ENCODE measurements around the gene SHANK1. TPM values are rescaled to one million over a fixed set of nuclear protein-coding genes. Genes with fewer than 3 reads are reported as not detected.

Gene SHANK1
- total and polyA plus RNA-seq, 9 donors = 0.20 to 11.1 (median 2.5) TPM

DNA sequence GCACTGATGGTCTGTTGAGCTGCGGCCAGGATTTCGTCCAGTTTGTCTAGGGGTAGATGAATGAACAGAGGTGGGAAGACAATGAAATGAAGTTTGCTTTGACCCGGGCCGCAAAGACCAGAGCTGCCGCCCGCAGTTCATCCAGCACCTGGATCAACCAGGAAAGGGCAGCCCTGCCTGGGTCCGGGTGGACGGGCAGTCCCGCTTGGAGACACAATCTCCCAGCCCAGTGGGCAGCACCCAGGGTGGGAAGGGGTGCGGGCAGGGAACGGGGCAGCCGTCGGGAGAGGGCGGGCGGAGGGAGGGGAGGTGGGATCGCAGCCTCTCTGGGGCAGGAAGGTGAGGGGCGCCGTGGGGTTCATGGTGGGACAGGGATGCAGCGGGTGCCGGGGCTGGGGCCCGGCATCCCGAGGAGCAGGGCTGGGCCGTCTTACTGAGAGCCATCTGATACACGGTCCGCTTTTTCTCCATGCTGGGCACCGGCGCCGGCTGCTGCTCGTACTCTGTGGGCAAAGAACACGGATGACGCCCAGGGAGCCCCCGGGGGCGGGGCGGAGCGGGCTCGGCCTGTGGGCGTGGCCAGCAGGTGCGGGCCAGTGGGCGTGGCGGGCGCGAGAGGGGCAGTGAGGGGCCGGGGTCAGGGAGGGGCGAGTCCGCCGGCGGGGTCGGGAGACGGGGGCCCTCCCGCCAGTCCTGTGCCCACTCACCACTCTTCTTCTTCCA is 33.1 kb downstream of the SHANK1 start:
- Histone ChIP-seq H3K9me3 (no peaks in the 10 kb centered on the region), H3K36me3 (no peaks in the 10 kb centered on the region), H3K4me3 (no peak overlapping the region), H3K27me3 (no peaks in the 10 kb centered on the region), H3K27ac (no peak overlapping the region), H3K4me1 (ENCODE audit: insufficient read depth) (no peaks in the 10 kb centered on the region)
- intact Hi-C loops (cut with DNase I) = no loop called here
- 61 to 75% (median 63%) methylated on average over 37 to 50 of the region's 50 CpGs for WGBS, 3 donors
- no peak for DNase-seq
- TF ChIP-seq EP300 (IDR thresholded peaks at IDR 0.05) = no peak
- TF ChIP-seq, protein P1, sequence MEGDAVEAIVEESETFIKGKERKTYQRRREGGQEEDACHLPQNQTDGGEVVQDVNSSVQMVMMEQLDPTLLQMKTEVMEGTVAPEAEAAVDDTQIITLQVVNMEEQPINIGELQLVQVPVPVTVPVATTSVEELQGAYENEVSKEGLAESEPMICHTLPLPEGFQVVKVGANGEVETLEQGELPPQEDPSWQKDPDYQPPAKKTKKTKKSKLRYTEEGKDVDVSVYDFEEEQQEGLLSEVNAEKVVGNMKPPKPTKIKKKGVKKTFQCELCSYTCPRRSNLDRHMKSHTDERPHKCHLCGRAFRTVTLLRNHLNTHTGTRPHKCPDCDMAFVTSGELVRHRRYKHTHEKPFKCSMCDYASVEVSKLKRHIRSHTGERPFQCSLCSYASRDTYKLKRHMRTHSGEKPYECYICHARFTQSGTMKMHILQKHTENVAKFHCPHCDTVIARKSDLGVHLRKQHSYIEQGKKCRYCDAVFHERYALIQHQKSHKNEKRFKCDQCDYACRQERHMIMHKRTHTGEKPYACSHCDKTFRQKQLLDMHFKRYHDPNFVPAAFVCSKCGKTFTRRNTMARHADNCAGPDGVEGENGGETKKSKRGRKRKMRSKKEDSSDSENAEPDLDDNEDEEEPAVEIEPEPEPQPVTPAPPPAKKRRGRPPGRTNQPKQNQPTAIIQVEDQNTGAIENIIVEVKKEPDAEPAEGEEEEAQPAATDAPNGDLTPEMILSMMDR (IDR thresholded peaks at IDR 0.05) = no peak
- TF ChIP-seq POLR2A (IDR thresholded peaks at IDR 0.05) = no peak

DNA sequence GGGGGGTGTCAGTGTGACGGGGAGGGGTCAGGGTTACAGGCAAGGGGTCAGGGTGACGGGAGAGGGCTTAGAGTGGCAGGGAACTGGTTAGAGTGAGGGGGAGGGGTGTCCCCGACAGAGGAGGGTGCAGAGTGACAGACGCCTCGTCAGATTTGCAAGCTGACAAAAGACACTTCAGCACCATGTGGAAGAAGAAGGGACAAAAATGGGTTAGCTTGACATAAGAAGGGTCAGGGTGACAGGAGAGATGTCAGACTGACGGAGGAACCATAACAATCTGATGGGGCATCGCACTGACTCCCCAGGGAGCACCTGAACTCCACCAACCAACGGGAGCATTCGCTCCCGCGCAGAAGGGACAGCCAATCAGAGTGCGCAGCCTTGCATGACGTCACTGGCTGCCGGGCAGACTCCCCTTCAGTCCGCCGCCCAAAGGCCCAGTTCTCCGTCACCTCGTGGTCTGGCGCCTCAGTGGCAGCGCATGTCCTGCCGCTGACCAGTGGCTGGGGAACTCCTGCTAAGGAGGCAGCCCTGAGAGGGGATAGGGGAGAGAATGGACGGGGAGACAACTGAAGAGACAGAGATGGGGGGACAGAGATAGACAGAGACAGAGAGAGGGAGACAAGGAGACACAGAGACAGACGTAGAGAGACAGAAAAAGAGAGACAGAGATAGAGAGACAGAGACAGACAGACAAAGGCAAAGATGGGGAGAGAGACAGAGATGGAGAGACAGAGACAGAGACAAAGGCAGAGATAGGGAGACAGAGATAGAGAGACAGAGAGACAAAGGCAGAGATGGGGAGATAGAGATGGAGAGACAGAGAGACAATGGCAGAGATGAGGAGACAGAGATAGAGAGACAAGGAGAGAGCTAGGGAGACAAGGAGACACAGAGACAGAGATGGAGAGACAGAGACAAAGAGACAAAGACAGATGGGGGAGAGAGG is 40.2 kb downstream of the SHANK1 start:
- Histone ChIP-seq H3K4me3 (no peak overlapping the region), H3K27ac (no peak overlapping the region), H3K27me3 (no peaks in the 10 kb centered on the region), H3K9me3 (no peaks in the 10 kb centered on the region), H3K4me1 (ENCODE audit: insufficient read depth) (no peaks in the 10 kb centered on the region), H3K36me3 (no peaks in the 10 kb centered on the region)
- peak; percentile 19 to 74 (median 52) for DNase-seq
- intact Hi-C loops (cut with DNase I) = no loop called here
- WGBS, 3 donors = 11 to 14% (median 13%) methylated on average over 23 of the region's 23 CpGs
- TF ChIP-seq EP300 (IDR thresholded peaks at IDR 0.05) = no peak
- TF ChIP-seq, protein P1 (IDR thresholded peaks at IDR 0.05) = no peak

DNA sequence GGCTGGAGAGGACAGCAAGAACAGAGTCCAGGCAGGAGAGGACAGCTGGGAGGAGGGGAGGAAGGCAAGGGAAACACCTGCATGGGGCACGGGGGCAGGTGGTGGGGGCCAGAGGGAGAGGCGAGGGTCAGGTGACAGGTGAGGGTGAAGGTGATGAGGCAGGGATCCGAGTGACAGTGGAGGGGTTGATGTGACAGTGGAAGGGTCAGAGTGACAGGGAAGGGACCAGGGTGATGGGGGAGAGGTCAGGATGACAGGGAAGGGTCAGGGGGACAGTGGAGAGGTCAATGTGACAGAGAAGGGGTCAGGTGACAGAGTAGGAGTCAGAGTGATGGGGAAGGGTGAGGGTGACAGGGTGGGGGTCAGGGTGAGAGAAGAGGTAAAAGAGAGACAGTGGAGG is 41.3 kb downstream of the SHANK1 start:
- Histone ChIP-seq H3K27ac (no peak overlapping the region), H3K9me3 (no peaks in the 10 kb centered on the region), H3K4me3 (no peak overlapping the region), H3K36me3 (no peaks in the 10 kb centered on the region), H3K27me3 (no peaks in the 10 kb centered on the region), H3K4me1 (ENCODE audit: insufficient read depth) (no peaks in the 10 kb centered on the region)
- 58 to 66% (median 64%) methylated on average over 3 of the region's 3 CpGs for WGBS, 3 donors
- intact Hi-C loops (cut with DNase I) = no loop called here
- DNase-seq = no peak
- TF ChIP-seq EP300 (IDR thresholded peaks at IDR 0.05) = no peak
- no peak for TF ChIP-seq POLR2A (IDR thresholded peaks at IDR 0.05)
- TF ChIP-seq, protein P1 (IDR thresholded peaks at IDR 0.05) = no peak

DNA sequence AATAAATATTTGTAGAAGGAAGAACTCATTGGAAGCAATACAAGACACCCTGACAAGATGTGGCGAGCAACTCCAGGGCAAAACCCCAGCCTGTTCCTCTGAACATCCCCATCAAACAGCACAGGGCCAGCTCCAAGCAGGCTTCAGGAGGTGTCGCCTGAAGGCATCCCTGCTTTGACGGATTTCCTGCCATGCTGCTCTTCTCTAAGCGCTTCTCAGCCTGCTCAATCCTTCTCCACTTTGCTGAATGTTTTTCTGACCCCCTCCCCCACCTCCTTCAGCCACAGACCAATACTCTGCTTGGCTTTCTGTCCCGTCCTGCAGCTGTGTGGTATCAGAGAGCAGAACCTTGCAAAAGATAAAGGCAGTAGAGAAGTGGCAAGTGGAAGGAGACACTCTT is 42.0 kb downstream of the SHANK1 start:
- 84 to 90% (median 88%) methylated on average over 5 of the region's 5 CpGs for WGBS, 3 donors
- intact Hi-C loops (cut with DNase I) = no loop called here
- TF ChIP-seq, protein P1 (IDR thresholded peaks at IDR 0.05) = no peak
- TF ChIP-seq EP300 (IDR thresholded peaks at IDR 0.05) (no peak), POLR2A (IDR thresholded peaks at IDR 0.05) (no peak)
- no peaks in the 10 kb centered on the region for H3K4me1 ChIP-seq (ENCODE audit: insufficient read depth)
- no peak overlapping the region for H3K4me3 ChIP-seq
- no peaks in the 10 kb centered on the region for H3K36me3 ChIP-seq
- H3K27me3 ChIP-seq = no peaks in the 10 kb centered on the region
- no peak overlapping the region for H3K27ac ChIP-seq
- DNase-seq = no peak
- no peaks in the 10 kb centered on the region for H3K9me3 ChIP-seq
